GM18858 (cell line): ENCODE measurements around the gene MALT1.
"Not testable (repeated sequence)": the region's sequence is repeated elsewhere in the genome, so short reads cannot be mapped to it uniquely, and the experiment has no call there.

ENCODE experiments used
- ATAC-seq: cut with Tn5 transposase; IDR thresholded peaks from one replicate; pipeline ENCODE4 v1.9.1; 2021; ENCODE audit not compliant: unreplicated experiment

Gene MALT1

DNA sequence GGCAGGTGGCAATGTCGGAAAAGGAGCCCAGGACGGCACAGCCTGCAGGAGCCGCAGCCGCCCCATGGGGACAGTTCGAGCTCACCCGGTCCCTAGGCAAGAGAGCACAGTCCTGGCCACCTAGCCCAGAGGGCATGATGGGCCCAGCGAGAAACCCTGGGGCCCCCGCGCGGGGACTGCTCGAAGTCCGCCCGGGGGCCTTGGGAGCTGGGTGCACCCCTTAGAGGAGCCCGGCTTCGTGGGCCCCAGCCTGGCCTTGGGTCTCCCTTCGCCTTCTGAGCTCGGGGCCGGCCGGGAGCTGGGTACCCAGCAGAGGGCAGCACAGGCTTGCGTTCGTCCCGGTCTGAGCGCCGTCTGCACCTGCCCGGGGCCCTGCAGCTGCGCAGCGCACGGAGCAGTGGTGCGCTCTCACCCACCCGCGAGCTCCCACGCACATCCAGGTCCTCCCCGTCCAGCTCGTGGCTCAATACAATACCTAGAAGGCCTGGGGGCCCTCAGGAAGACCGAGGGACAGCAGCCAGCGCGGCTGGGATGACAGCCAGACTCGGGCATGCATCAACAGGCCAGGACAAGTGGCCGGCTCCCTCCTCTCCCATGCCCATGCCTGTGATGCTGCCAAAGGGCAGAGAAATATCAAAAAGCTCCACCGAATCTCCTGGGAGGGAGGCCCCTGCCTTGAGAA is 97.2 kb downstream of the MALT1 start:
- peak; percentile 64 for ATAC-seq

- no peak for ATAC-seq
Observed at GRCh38 chr18:58769321-58769720, 98.1 kb downstream of the MALT1 start.

GRCh38 chr18:58770601-58771000 is 99.3 kb downstream of the MALT1 start:
- no peak for ATAC-seq

- ATAC-seq = no peak
Observed at GRCh38 chr18:58772161-58772560, 100.9 kb downstream of the MALT1 start.

GRCh38 chr18:58776084-58776483 is 104.8 kb downstream of the MALT1 start:
- no peak for ATAC-seq

GRCh38 chr18:58776541-58776940 is 105.3 kb downstream of the MALT1 start:
- not testable (repeated sequence) for ATAC-seq

GRCh38 chr18:58777471-58777870 is 106.2 kb downstream of the MALT1 start:
- no peak for ATAC-seq

GRCh38 chr18:58779529-58779928 is 108.3 kb downstream of the MALT1 start:
- no peak for ATAC-seq

DNA sequence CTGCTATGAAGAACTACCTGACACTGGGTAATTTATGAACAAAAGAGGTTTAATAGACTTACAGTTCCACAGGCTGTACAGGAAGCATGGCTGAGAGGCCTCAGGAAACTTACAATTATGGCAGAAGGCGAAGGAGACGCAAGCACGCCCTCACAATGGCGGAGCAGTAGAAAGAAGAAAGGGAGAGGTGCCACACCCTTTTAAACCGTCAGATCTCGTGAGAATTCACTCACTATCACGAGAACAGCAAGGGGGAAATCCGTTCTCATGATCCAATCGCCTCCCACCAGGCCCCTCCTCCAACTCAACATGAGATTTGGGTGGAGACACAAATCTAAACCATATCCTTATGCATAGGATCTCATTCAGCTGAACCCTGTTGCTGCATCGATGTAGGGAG is 108.8 kb downstream of the MALT1 start:
- no peak for ATAC-seq

DNA sequence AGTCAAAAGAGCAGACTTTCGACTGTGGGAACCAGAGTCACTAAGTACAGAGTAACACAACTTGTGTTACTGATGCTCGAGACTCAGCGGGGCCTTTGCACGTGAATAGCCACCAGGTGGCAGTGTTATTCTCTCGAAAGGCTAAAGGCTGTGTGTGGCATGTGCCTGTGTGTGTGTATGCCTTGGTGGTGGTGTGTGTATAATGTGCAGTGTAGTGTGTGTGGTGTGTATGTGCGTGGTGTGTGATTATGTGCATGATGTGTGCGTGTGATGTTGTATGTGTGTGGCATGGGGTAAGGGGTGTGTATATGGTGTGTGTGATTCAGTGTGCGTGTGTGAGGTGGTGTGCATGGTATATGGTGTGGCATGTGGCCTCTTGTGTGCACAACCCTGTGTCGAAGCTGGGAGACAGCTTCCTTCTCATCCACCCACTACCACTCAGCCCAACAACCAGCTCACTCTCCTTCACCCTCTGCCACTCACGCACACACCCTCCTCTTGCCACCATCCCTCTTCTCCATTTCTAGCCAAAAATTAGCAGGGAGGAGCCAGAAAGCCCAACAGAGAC is 110.4 kb downstream of the MALT1 start:
- peak; percentile 51 for ATAC-seq

DNA sequence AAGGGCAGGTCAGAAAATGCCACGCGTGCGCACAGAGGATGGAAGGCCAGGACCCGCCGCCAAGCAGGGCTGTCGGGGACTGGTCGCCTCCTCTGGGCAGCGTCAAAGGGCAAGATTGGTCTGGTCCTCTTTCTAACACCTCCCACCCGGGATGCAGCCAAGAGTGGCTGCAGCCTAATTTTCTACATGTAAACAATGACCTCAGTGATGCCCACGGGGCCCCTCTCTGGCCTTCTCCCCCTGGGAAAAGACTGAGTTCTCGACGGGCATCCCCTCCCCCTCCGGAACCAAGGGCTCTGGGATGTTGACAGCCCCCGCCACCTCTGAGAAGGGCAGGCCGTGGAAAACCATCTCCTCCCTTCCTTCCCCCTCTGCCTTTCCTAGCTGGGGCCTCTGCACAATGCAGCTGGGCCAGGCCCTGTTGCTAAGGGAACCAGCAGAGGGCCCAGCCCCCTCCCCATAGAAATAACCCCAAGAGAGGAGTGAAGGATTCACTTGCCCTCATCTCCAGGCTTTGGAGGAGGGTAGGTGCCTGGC is 113.4 kb downstream of the MALT1 start:
- no peak for ATAC-seq

DNA sequence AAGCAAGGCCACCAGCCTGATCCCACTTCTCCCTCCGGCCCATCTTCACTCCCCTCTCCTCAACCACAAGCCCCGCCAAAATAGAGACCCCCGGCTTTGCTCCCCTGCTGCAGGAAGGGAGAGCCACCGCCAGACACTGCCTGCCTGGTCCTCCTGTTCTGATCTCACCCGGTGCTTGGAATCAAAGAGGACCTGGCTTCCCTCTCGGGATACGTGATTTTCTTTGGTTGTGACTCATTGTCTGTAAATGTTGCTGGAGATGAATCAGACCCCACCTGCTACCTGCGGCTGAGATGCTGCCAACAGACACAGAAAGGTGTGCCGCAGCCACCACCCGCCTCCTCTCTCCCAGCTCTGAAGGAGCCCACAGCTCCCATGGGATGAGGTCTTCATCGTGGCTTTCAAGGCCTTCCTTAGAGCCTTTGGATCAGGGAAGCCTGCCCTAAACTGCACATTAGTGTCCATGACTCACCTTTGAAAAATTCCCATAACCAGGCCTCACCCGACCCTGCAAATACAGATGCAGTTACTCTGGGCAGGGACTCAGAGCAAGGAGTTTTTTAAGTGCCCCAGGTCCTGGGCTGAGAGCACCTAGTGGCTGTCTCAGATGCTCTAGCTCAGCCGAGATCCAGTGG is 114.0 kb downstream of the MALT1 start:
- no peak for ATAC-seq

DNA sequence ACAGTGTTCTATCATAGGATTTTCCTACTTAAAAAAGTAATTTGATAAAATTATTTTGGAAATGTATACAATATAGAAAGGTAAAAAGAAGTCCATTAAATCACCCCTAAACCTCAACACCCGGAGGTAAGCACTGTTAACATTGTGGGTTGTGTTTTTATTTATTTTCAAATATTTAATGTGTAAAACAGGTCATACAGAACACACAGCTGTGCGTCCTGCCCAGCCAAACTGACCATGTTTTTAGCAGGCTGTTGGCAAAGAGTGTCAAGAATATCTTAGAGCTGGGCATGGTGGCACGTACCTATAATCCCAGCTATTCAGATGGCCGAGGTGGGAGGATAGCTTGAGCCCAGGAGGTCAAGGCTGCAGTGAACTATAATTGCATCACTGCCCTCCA is 114.6 kb downstream of the MALT1 start:
- ATAC-seq = no peak

GRCh38 chr18:58787536-58788149 is 116.4 kb downstream of the MALT1 start:
- ATAC-seq = no peak

DNA sequence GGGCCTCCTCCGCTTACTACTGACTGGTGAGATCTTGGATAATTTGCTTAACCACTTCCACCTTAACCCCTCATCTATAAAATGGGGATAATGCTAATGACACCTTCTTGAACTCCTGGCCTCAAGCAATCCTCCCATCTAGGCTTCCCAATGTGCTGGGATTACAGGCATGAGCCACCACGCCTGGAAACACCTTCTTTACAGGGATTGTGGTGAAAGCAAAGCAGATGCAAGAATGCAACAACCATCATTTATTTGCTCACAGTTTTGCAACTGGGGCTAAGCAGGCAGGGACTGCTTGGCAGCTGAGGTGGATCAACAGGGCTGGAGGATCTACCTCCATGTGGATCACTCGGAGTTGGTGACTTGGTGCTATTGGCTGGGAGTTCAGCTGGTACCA is 117.2 kb downstream of the MALT1 start:
- ATAC-seq = no peak

DNA sequence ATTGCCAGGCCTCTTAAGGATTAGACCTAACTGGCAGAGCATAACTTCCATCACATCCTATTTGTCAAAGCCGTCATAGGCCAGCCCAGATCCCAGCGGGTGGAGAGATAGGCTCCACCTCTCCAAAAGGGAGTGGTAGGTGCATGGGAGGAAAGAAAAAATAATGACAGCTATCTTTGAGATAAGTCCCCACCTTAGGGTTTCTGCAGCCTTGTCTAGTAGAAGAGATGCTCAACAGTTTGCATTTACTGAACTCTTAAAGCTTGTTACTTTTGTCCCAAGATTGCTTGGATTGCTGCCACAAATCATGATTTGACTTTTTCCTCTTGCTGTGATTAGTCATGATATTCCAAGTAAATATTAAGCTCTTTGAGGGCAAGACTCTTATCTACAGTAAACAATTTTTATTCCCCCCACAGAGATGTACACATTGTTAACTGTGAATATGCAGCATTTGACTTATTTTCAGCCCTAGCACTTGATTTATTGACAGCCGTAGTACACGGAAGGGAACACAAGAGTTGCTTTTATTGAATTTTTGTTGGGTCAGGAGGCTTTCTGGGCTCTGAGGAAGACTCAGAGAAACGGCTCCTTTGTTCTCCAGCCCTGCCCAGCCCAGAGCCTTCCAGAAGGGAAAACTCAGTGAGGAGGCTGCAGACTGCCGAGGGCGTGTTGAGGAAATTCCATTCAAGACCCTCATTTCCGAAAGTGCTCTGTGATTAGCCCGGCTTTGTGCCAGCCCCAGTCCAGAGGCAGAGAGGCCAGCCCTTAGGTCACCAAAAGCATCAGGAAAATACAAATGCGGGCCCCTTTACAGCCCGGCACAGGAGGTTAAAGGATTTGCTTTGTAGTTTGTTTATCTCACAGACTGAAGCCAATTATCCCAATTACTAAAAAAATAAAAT is 118.0 kb downstream of the MALT1 start:
- no peak for ATAC-seq

DNA sequence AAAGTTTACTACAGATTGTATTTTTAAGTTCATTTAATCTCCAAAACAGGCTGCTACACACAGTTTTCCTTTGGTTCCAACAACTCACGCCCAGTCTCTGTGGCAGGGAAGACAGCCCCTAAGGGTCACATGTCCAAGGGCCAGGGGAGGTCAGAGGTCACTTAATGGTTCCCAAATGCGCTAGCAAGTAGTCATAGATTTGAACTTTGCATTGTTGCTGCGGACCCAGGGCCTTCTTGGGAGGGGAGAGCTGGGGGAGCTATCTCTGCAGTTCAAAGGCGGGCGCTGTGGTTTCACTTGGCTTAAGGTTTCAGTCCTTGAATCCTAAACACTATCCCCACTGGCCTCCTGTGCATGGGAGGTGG is 118.6 kb downstream of the MALT1 start:
- ATAC-seq = no peak

- ATAC-seq = peak; percentile 90
Observed at GRCh38 chr18:58792086-58792485, 120.8 kb downstream of the MALT1 start.

- ATAC-seq = no peak
Observed at GRCh38 chr18:58793361-58793760, 122.1 kb downstream of the MALT1 start.

- no peak for ATAC-seq
Observed at GRCh38 chr18:58796220-58796619, 125.0 kb downstream of the MALT1 start.

DNA sequence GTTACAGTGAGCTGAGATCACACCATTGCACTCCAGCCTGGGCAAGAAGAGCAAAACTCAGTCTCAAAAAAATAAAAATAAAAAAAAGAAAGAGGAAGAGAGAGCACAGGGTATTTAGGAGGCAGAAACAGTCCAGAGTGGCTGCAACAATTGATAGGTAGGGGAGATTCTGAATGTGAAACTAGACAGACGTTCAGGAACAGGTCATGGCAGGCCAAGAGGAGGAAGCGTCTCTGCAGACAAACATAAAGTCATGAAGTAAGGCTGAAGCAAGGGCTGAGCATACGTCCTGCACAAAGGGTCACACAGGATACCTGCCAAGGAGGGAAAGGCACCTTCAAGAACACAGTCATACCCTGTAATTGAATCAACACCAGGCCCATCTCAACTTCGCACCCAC is 129.3 kb downstream of the MALT1 start:
- peak; percentile 87 for ATAC-seq
